K562 (cell line): Measurements from ENCODE around the gene AP2S1. TPM values are rescaled to one million over a fixed set of nuclear protein-coding genes. Genes with fewer than 3 reads are reported as not detected.

Source experiments
- ATAC-seq: fragments of 200-7000 bp; cut with Tn5 transposase; 3 replicates; pipeline ENCODE4 v1.9.1; 2020; ENCODE audit warnings: moderate library complexity
- BruUV-seq: library from RNA; stranded (reverse); fragments of 400-500 nt; replicated peaks from 2 replicates; lab custom pipeline; 2021; lab: Mats Ljungman, UMichigan
- CTCF ChIA-PET: fragments of 300-600 bp; formaldehyde crosslinking; extraction: SDS; loops from one replicate; lab custom pipeline; 2021; ENCODE audit warnings: low intra/inter-chr PET ratio; lab: Yijun Ruan, JAX
- POLR2A ChIA-PET: fragments of 300-600, 350-650 bp; sonication (Branson Sonifier 250); formaldehyde crosslinking; extraction: SDS; loops from one replicate; lab custom pipeline; 2021; ENCODE audit warnings: antibody characterized with exemption, inconsistent platforms; lab: Yijun Ruan, JAX
- DNase-seq, 4 experiments: peaks; one replicate each; pipeline versions ENCODE4 v3.0.0 to v3.0.0-alpha.2; 2011 to 2018; ENCODE audit warnings: low spot score in 3 of 4, mixed read lengths in 3 of 4; ENCODE audit errors: extremely low read depth in 1 of 4
- FAIRE-seq: peaks from 2 replicates; lab custom pipeline; 2011; peaks lifted over from hg19 to GRCh38; lab: Jason Lieb, UNC
- H2AFZ ChIP-seq: 2 replicates; pipeline ENCODE4 v1.6.0; 2011; ENCODE audit warnings: low read depth, low read length, control low read depth, inconsistent platforms
- H3K27ac ChIP-seq: fragments of 200-600 bp; 3 replicates; pipeline ENCODE4 v1.8.0; 2011; ENCODE audit warnings: low read depth, mild to moderate bottlenecking, control low read depth, inconsistent platforms, low read length, moderate library complexity, mixed read lengths; ENCODE audit errors: extremely low read depth
- H3K27me3 ChIP-seq, 2 experiments: fragments of 300-600 bp in 1 of 2; 2 replicates in 1 of 2; 3 replicates in 1 of 2; pipeline versions ENCODE4 v1.6.0 to v1.8.0; 2011; ENCODE audit warnings: inconsistent platforms in 2 of 2, low read length in 2 of 2, mild to moderate bottlenecking in 1 of 2, mixed read lengths in 1 of 2, moderate library complexity in 1 of 2; ENCODE audit not compliant: control insufficient read depth in 2 of 2, insufficient read depth in 2 of 2
- H3K36me3 ChIP-seq: fragments of 300-600 bp; 3 replicates; pipeline ENCODE4 v1.8.0; 2011; ENCODE audit warnings: mild to moderate bottlenecking, low read length, inconsistent platforms; ENCODE audit not compliant: control insufficient read depth, insufficient read depth
- H3K4me1 ChIP-seq, 2 experiments: fragments of 200-600 bp in 1 of 2; replicated peaks in 1 of 2; 2 replicates in 1 of 2; 3 replicates in 1 of 2; pipeline versions ENCODE4 v1.5.1 to v1.8.0; 2011; ENCODE audit warnings: inconsistent platforms in 2 of 2, low read length in 2 of 2, mild to moderate bottlenecking in 1 of 2, mixed read lengths in 1 of 2, moderate library complexity in 1 of 2; ENCODE audit not compliant: control insufficient read depth in 2 of 2, insufficient read depth in 2 of 2
- H3K4me2 ChIP-seq: 2 replicates; pipeline ENCODE4 v1.6.1; 2011; ENCODE audit warnings: low read length, control low read depth, inconsistent platforms, mixed read lengths; ENCODE audit not compliant: insufficient read depth
- H3K4me3 ChIP-seq: fragments of 200-600 bp; sonication (generic), shearing (Covaris generic); 2 replicates; pipeline ENCODE4 v1.5.1; 2016; ENCODE audit warnings: control low read depth, inconsistent platforms
- H3K79me2 ChIP-seq: fragments of 200-600 bp; 3 replicates; pipeline ENCODE4 v1.8.0; 2011; ENCODE audit warnings: low read length, inconsistent platforms; ENCODE audit not compliant: control insufficient read depth, insufficient read depth
- H3K9ac ChIP-seq, 2 experiments: 2 replicates each; pipeline versions ENCODE4 v1.6.0 to v1.6.1; 2011; ENCODE audit warnings: low read depth in 2 of 2, low read length in 2 of 2, control low read depth in 1 of 2, inconsistent platforms in 1 of 2, mild to moderate bottlenecking in 1 of 2, mixed read lengths in 1 of 2; ENCODE audit not compliant: insufficient read depth in 1 of 2
- H3K9me1 ChIP-seq: one replicate; pipeline ENCODE4 v1.6.0; 2011; ENCODE audit warnings: inconsistent platforms, mild to moderate bottlenecking, low read length, moderate library complexity; ENCODE audit not compliant: control insufficient read depth, insufficient read depth
- H3K9me3 ChIP-seq: replicated peaks from 2 replicates; pipeline ENCODE4 v1.5.1; 2011; ENCODE audit warnings: low read depth, low read length, inconsistent platforms; ENCODE audit not compliant: control insufficient read depth, insufficient read depth
- H4K20me1 ChIP-seq: replicated peaks from 2 replicates; pipeline ENCODE4 v1.6.1; 2011; ENCODE audit warnings: low read length, inconsistent platforms, mixed read lengths; ENCODE audit not compliant: control insufficient read depth, insufficient read depth
- ESRRA ChIP-seq: fragments of 450-650 bp; IDR thresholded peaks from 2 replicates; pipeline ENCODE4 v1.6.1; 2014; ENCODE audit warnings: low read depth, mild to moderate bottlenecking, moderate library complexity, borderline replicate concordance
- FOXA3 ChIP-seq, 2 experiments: fragments of 450-650 bp in 1 of 2; sonication (generic) in 1 of 2; formaldehyde crosslinking; IDR thresholded peaks in 1 of 2; conservative IDR thresholded peaks in 1 of 2; 2 replicates each; pipeline versions ENCODE4 v1.4.0 to v1.8.0; 2020 to 2022; ENCODE audit warnings: mild to moderate bottlenecking in 2 of 2, missing genetic modification reagents in 1 of 2
- HDAC1 ChIP-seq, 2 experiments: fragments of 450-650 bp; IDR thresholded peaks; 2 replicates each; pipeline ENCODE4 v1.6.1; 2016 to 2017; ENCODE audit warnings: inconsistent platforms in 1 of 2, mild to moderate bottlenecking in 1 of 2, moderate library complexity in 1 of 2
- MAFF ChIP-seq: IDR thresholded peaks from 2 replicates; pipeline ENCODE4 v1.6.1; 2012; ENCODE audit warnings: low read length, improper control_type of control experiment
- OTX1 ChIP-seq: fragments of 450-650 bp; formaldehyde crosslinking; IDR thresholded peaks from 2 replicates; pipeline ENCODE4 v1.4.0; 2022; ENCODE audit warnings: mild to moderate bottlenecking
- TARDBP ChIP-seq: fragments of 450-650 bp; IDR thresholded peaks from 2 replicates; pipeline ENCODE4 v1.6.1; 2016
- ZNF174 ChIP-seq: fragments of 250-450 bp; sonication (Bioruptor Pico); IDR thresholded peaks from 2 replicates; pipeline ENCODE4 v1.4.0; 2020; ENCODE audit warnings: mild to moderate bottlenecking
- ZNF311 ChIP-seq: fragments of 250-450 bp; sonication (Bioruptor Pico); IDR thresholded peaks from 2 replicates; pipeline ENCODE4 v1.4.0; 2020; ENCODE audit warnings: mild to moderate bottlenecking, moderate library complexity
- ZNF766 ChIP-seq: fragments of 200-800 bp; sonication (Bioruptor generic); conservative IDR thresholded peaks from 2 replicates; pipeline ENCODE4 v1.6.1; 2016; ENCODE audit warnings: missing genetic modification characterization, missing compliant biosample characterization
- WGBS: fragments of 100-300 bp; shearing (Covaris generic); methylation state at CpG from one replicate; pipeline ENCODE4 v1.1.6; 2016; ENCODE audit warnings: low coverage, mixed read lengths; ENCODE audit not compliant: insufficient coverage; ENCODE audit errors: missing lambda C conversion rate; 5-methylcytosine and 5-hydroxymethylcytosine counted together
- in situ Hi-C: fragments of 300-500 bp; cut with MboI; formaldehyde crosslinking; loops from 4 replicates; pipeline ENCODE4 v1.15.0; 2018; ENCODE audit warnings: inconsistent platforms, mixed read lengths
- intact Hi-C: fragments of 100-400 bp; cut with micrococcal nuclease; formaldehyde crosslinking; loops from 2 replicates; pipeline ENCODE4 v1.14.2; 2022
- polyA plus RNA-seq, 8 experiments: library from polyadenylated mRNA; depleted of rRNA in 4 of 8; stranded (reverse) in 5 of 8; unstranded in 3 of 8; fragments of >200 nt; fragmentation: Nextera tagmentation in 2 of 8; fragmentation: Illumina TruSeq in 1 of 8; extraction: Ambion mirVana in 2 of 8; extraction: Trizol in 1 of 8; gene quantifications; 2 replicates each; pipeline versions ENCODE4 v1.2.1 to v1.2.3, GENCODE V29; 2011 to 2014; ENCODE audit warnings: inconsistent platforms in 1 of 8, missing spikeins in 1 of 8
- total RNA-seq, 7 experiments: library from RNA; depleted of rRNA in 6 of 7; stranded (reverse); fragments of >200 nt in 6 of 7; fragmentation: Illumina TruSeq in 2 of 7; extraction: Trizol in 2 of 7; gene quantifications; 2 replicates each; pipeline versions ENCODE4 v1.2.1 to v1.2.3, GENCODE V29; 2011 to 2021; ENCODE audit warnings: low replicate concordance in 1 of 7
- TF ChIP-seq, protein P1 (sequence below): fragments of 250-450 bp; sonication (Bioruptor Pico); IDR thresholded peaks from 2 replicates; pipeline ENCODE4 v1.4.0; 2020; ENCODE audit warnings: mild to moderate bottlenecking, moderate library complexity, borderline replicate concordance
- TF ChIP-seq, protein P2 (sequence below): fragments of 250-450 bp; sonication (Bioruptor Pico); IDR thresholded peaks from 2 replicates; pipeline ENCODE4 v1.5.0; 2021; ENCODE audit warnings: mild to moderate bottlenecking, borderline replicate concordance
- TF ChIP-seq, protein P3 (sequence below): IDR thresholded peaks from 2 replicates; pipeline ENCODE4 v1.6.1; 2016; ENCODE audit warnings: missing genetic modification characterization, missing compliant biosample characterization

The AP2S1 gene
- total and polyA plus RNA-seq, 9 of the 15 experiments (the other 6 are each of a cell fraction or from before 2014, with no cell fraction given): 32.4 to 294 (median 136) TPM

DNA sequence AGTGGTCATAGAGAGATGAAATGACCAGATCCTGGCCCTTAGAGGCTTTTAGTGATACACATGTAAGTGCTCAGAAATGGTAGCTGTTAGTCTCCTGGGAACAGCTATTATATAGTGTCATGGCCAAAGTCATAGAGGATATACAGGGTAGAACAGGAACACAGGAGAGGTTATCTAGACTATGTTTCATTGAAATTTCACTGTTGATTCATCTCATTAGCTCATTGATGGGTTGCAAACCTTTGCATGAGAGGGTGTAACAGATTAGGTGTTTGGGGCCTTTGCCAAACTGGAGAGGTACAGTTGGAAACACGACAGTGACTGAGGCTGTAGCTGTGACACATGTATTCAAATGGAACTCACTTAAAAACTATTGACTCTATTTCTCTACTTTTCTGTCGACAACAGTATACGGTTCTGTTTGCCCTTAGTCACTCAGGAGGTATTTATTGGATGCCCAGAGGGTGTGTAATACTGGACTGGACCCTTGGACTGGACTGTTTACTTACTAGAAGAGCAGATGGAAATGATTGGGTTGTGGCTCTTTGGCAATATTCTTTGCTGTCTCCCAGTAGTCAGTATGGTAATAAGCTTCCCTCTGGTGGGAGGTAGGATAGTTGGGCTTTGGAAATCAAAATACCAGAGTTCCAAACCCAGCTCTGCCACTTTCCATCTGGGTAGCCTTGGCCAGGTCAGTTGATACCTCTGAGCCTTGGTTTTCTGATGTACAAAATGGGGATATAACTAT is 40.0 kb upstream of the AP2S1 start (continued):
- TF ChIP-seq, protein P1, sequence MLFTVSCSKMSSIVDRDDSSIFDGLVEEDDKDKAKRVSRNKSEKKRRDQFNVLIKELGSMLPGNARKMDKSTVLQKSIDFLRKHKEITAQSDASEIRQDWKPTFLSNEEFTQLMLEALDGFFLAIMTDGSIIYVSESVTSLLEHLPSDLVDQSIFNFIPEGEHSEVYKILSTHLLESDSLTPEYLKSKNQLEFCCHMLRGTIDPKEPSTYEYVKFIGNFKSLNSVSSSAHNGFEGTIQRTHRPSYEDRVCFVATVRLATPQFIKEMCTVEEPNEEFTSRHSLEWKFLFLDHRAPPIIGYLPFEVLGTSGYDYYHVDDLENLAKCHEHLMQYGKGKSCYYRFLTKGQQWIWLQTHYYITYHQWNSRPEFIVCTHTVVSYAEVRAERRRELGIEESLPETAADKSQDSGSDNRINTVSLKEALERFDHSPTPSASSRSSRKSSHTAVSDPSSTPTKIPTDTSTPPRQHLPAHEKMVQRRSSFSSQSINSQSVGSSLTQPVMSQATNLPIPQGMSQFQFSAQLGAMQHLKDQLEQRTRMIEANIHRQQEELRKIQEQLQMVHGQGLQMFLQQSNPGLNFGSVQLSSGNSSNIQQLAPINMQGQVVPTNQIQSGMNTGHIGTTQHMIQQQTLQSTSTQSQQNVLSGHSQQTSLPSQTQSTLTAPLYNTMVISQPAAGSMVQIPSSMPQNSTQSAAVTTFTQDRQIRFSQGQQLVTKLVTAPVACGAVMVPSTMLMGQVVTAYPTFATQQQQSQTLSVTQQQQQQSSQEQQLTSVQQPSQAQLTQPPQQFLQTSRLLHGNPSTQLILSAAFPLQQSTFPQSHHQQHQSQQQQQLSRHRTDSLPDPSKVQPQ (CRISPR knock-in tag): no peak
- no peak for TF ChIP-seq ZNF766 (CRISPR knock-in tag)

DNA sequence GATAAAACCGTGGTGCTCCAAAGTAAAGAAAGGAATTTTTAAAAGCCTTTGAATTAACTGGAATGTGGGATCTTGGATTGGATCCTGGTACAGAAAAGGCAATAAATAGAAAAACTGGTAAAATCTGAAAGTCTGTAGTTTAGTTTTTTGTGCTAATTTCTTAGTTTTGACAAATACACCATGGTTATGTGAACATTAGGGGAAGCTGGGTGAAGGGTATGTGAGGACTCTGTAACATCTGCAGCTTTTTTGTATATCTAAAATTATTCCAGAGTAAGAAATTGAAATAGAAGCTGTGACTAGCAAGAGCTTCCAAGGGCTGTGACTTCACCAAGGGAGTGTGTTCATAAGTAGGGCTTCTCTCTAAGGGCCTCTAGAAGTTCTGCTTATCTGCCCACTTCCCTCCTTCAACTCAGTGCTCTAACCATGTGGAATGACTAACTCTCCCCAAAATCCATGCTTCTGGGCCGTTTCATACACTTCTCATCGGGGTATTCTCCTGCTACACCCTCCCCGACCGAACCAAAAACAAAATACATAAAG is 36.7 kb upstream of the AP2S1 start:
- Histone ChIP-seq H3K4me1 (peaks cover 0 to 12% of the 10 kb centered on the region in 2 experiments; a peak in 2 of 5 replicates), H3K9ac (no peak overlapping the region), H3K9me3 (no peaks in the 10 kb centered on the region), H3K36me3 (no peaks in the 10 kb centered on the region; the same call in 2 of the 3 replicates), H3K4me3 (no peak overlapping the region), H2AFZ (no peak overlapping the region), H3K4me2 (no peak overlapping the region), H3K9me1 (no peaks in the 10 kb centered on the region), H3K27me3 (no peaks in the 10 kb centered on the region), H3K79me2 (peaks cover 48% of the 10 kb centered on the region), H3K27ac (no peak overlapping the region), H4K20me1 (no peaks in the 10 kb centered on the region)
- ChIA-PET CTCF (no interaction called here), POLR2A (no interaction called here)
- intact Hi-C loops (no loop called here), in situ Hi-C loops (no loop called here)
- ATAC-seq: 0 out of 3 replicates have a peak, but pooled peaks have one; percentile 38
- FAIRE-seq: no peak
- WGBS: 71% methylated on average over 5 of the region's 5 CpGs
- BruUV-seq: no TSS peak
- no peak for DNase-seq
- TF ChIP-seq TARDBP (no peak), ZNF311 (CRISPR knock-in tag) (no peak), ESRRA (no peak), ZNF174 (no peak), HDAC1 (IDR thresholded peaks at IDR 0.05) (no peak), FOXA3 (CRISPR knock-in tag; conservative IDR thresholded peaks at IDR 0.05 in 1 of 2, IDR thresholded peaks at IDR 0.05 in 1 of 2) (no peak), OTX1 (CRISPR knock-in tag) (no peak), MAFF (no peak)
- TF ChIP-seq, protein P2, sequence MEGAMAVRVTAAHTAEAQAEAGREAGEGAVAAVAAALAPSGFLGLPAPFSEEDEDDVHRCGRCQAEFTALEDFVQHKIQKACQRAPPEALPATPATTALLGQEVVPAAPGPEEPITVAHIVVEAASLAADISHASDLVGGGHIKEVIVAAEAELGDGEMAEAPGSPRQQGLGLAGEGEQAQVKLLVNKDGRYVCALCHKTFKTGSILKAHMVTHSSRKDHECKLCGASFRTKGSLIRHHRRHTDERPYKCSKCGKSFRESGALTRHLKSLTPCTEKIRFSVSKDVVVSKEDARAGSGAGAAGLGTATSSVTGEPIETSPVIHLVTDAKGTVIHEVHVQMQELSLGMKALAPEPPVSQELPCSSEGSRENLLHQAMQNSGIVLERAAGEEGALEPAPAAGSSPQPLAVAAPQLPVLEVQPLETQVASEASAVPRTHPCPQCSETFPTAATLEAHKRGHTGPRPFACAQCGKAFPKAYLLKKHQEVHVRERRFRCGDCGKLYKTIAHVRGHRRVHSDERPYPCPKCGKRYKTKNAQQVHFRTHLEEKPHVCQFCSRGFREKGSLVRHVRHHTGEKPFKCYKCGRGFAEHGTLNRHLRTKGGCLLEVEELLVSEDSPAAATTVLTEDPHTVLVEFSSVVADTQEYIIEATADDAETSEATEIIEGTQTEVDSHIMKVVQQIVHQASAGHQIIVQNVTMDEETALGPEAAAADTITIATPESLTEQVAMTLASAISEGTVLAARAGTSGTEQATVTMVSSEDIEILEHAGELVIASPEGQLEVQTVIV (CRISPR knock-in tag): no peak
- TF ChIP-seq, protein P3, sequence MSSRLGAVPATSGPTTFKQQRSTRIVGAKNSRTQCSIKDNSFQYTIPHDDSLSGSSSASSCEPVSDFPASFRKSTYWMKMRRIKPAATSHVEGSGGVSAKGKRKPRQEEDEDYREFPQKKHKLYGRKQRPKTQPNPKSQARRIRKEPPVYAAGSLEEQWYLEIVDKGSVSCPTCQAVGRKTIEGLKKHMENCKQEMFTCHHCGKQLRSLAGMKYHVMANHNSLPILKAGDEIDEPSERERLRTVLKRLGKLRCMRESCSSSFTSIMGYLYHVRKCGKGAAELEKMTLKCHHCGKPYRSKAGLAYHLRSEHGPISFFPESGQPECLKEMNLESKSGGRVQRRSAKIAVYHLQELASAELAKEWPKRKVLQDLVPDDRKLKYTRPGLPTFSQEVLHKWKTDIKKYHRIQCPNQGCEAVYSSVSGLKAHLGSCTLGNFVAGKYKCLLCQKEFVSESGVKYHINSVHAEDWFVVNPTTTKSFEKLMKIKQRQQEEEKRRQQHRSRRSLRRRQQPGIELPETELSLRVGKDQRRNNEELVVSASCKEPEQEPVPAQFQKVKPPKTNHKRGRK (tag): no peak
